Fibroblast of lung (primary cell): ENCODE data around the gene TMCO6.

Source experiments
- EZH2 ChIP-seq: IDR thresholded peaks from 2 replicates; pipeline ENCODE4 v1.5.1; 2012; ENCODE audit warnings: low read length, control low read depth, mild to moderate bottlenecking; ENCODE audit errors: missing control alignments
- TF ChIP-seq, protein P1 (sequence below), 2 donors: IDR thresholded peaks in 1 of 2; conservative IDR thresholded peaks in 1 of 2; 1 replicate in 1 of 2; 2 replicates in 1 of 2; pipeline ENCODE4 v1.5.1; 2011 to 2012; ENCODE audit warnings: low read length in 2 of 2, control low read depth in 1 of 2, inconsistent platforms in 1 of 2, low read depth in 1 of 2, mild to moderate bottlenecking in 1 of 2

DNA sequence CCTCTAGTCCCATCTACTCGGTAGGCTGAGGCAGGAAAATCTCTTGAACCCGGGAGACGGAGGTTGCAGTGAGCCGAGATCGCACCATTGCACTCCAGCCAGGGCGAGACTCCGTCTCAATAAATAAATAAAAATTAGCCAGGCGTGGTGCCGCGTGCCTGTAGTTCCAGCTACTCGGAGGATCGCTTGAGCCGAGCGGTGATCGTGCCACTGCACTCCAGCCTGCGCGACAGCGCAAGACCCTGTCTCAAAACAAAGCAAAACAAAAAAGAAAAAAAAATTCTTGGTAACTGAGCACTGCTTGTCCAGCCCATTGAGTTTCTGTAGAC is 24.7 kb downstream of the TMCO6 start:
- TF ChIP-seq, protein P1, sequence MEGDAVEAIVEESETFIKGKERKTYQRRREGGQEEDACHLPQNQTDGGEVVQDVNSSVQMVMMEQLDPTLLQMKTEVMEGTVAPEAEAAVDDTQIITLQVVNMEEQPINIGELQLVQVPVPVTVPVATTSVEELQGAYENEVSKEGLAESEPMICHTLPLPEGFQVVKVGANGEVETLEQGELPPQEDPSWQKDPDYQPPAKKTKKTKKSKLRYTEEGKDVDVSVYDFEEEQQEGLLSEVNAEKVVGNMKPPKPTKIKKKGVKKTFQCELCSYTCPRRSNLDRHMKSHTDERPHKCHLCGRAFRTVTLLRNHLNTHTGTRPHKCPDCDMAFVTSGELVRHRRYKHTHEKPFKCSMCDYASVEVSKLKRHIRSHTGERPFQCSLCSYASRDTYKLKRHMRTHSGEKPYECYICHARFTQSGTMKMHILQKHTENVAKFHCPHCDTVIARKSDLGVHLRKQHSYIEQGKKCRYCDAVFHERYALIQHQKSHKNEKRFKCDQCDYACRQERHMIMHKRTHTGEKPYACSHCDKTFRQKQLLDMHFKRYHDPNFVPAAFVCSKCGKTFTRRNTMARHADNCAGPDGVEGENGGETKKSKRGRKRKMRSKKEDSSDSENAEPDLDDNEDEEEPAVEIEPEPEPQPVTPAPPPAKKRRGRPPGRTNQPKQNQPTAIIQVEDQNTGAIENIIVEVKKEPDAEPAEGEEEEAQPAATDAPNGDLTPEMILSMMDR (conservative IDR thresholded peaks at IDR 0.05 in 1 of 2, IDR thresholded peaks at IDR 0.05 in 1 of 2; ENCODE audit: low read depth in 1 of 2, low read length in 2 of 2), result no peak
- TF ChIP-seq EZH2, result no peak
